ENCODE measurements around the gene CAB39L. TPM values are rescaled to one million over a fixed set of nuclear protein-coding genes. Genes with fewer than 3 reads are reported as not detected.

The CAB39L gene
- total and polyA plus RNA-seq, 3 donors from 2014 or later = 23.2 to 46.9 (median 26.0) TPM

DNA sequence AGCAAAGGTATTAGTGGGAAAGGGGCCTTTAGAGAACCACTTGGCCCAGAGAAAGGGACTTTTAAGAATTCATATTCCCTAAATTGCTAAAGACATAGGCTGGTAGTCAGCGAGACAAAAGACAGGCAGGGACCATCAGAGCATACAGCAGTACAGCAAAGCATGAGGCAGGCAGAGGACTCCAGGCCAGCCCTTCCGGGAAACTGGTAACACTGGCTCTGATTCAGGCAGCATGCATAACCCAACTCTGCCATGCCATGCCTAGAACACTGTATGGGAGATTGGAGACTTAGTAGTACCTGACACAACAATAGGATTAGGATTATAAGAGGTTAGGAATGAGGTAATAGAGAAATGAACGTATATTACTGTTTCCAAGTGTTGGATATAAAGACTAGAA, 34.9 kb downstream of the CAB39L start:
- TF ChIP-seq POLR2A (IDR thresholded peaks at IDR 0.05) = no peak
- TF ChIP-seq, protein P1, sequence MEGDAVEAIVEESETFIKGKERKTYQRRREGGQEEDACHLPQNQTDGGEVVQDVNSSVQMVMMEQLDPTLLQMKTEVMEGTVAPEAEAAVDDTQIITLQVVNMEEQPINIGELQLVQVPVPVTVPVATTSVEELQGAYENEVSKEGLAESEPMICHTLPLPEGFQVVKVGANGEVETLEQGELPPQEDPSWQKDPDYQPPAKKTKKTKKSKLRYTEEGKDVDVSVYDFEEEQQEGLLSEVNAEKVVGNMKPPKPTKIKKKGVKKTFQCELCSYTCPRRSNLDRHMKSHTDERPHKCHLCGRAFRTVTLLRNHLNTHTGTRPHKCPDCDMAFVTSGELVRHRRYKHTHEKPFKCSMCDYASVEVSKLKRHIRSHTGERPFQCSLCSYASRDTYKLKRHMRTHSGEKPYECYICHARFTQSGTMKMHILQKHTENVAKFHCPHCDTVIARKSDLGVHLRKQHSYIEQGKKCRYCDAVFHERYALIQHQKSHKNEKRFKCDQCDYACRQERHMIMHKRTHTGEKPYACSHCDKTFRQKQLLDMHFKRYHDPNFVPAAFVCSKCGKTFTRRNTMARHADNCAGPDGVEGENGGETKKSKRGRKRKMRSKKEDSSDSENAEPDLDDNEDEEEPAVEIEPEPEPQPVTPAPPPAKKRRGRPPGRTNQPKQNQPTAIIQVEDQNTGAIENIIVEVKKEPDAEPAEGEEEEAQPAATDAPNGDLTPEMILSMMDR (IDR thresholded peaks at IDR 0.05) = no peak
- Histone ChIP-seq H3K36me3 (ENCODE audit: low read depth, missing control alignments) (no peaks in the 10 kb centered on the region), H3K27me3 (no peaks in the 10 kb centered on the region), H3K4me3 (no peak overlapping the region), H3K27ac (no peak overlapping the region), H3K4me1 (no peaks in the 10 kb centered on the region), H3K9me3 (no peaks in the 10 kb centered on the region)
- intact Hi-C loops (cut with DNase I; ENCODE audit: low total_unique reads) = no loop called here
- no peak for DNase-seq
- 77 to 85% methylated on average over 3 of the region's 3 CpGs for WGBS, 2 donors

DNA sequence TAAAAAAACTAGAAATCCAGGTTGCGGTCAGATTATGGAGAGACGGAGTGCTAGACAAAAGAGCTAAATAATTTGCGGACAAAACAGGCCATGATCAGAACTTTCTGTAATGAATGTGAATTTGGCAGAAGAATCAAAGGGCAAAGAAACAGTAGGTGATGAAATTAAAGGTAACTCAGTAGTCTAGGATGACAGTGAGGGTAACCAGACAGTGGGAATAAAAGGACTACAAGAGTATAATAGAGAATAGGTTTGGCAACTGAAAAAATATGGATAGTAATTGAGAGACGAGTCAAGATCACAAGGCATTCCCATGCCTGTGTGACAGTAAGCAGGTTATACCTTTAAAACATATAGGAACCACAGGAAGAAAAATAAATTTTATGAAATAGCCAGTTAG, 35.9 kb downstream of the CAB39L start:
- H3K27me3 ChIP-seq = no peaks in the 10 kb centered on the region
- TF ChIP-seq, protein P1 (IDR thresholded peaks at IDR 0.05) = no peak
- TF ChIP-seq POLR2A (IDR thresholded peaks at IDR 0.05) = no peak
- no peak overlapping the region for H3K27ac ChIP-seq
- intact Hi-C loops (cut with DNase I; ENCODE audit: low total_unique reads) = no loop called here
- no peaks in the 10 kb centered on the region for H3K4me1 ChIP-seq
- WGBS, 2 donors = 85 to 96% methylated on average over 4 of the region's 4 CpGs
- no peak overlapping the region for H3K4me3 ChIP-seq
- no peaks in the 10 kb centered on the region for H3K36me3 ChIP-seq (ENCODE audit: low read depth, missing control alignments)
- H3K9me3 ChIP-seq = no peaks in the 10 kb centered on the region
- DNase-seq = no peak

DNA sequence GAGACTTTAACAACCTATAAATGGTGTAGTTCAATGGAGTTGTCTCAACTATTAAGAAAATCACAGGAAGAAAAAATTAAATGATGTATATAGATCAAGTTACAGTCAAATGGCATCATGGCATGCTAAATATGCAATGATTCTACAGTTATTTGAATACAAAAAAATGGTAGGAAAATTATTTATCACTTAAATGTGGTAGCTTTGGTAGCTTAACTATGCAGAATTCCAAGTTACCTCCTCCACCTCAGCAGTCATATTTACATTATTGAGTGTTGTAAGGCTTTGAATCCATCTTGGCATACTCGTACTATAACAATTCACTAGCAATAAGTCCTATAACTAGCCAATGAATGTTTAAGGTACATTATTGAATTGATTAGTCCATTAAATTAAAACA, 36.8 kb downstream of the CAB39L start:
- Histone ChIP-seq H3K4me3 (no peak overlapping the region), H3K9me3 (no peaks in the 10 kb centered on the region), H3K27me3 (no peaks in the 10 kb centered on the region), H3K4me1 (no peaks in the 10 kb centered on the region), H3K27ac (no peak overlapping the region), H3K36me3 (ENCODE audit: low read depth, missing control alignments) (no peaks in the 10 kb centered on the region)
- WGBS, 2 donors = 96 to 100% methylated on average over 1 of the region's 1 CpG
- TF ChIP-seq POLR2A (IDR thresholded peaks at IDR 0.05) = no peak
- TF ChIP-seq, protein P1 (IDR thresholded peaks at IDR 0.05) = no peak
- intact Hi-C loops (cut with DNase I; ENCODE audit: low total_unique reads) = no loop called here
- DNase-seq = no peak

DNA sequence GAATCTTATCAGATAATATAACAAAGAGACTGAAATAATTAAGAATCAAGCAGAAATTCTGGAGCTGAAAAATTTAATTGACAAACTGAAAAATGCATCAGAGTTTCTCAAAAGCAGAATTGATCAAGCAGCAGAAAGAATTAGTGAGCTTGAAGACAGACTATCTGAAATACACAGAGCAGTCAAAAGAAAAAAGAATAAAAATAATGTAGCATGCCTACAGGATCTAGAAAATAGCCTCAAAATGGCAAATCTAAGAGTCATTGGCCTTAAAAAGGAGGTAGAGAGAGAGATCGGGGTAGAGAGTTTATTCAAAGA, 39.2 kb downstream of the CAB39L start:
- intact Hi-C loops (cut with DNase I; ENCODE audit: low total_unique reads) = no loop called here
- no peak for DNase-seq
- Histone ChIP-seq H3K27me3 (no peaks in the 10 kb centered on the region), H3K4me1 (no peaks in the 10 kb centered on the region), H3K9me3 (no peaks in the 10 kb centered on the region), H3K36me3 (ENCODE audit: low read depth, missing control alignments) (no peaks in the 10 kb centered on the region), H3K27ac (no peak overlapping the region), H3K4me3 (no peak overlapping the region)
- TF ChIP-seq, protein P1 (IDR thresholded peaks at IDR 0.05) = no peak
- TF ChIP-seq POLR2A (IDR thresholded peaks at IDR 0.05) = no peak
- 96% methylated on average over 1 of the region's 1 CpG; no CpG with 5 or more reads in 1 of the 2 donors for WGBS, 2 donors

DNA sequence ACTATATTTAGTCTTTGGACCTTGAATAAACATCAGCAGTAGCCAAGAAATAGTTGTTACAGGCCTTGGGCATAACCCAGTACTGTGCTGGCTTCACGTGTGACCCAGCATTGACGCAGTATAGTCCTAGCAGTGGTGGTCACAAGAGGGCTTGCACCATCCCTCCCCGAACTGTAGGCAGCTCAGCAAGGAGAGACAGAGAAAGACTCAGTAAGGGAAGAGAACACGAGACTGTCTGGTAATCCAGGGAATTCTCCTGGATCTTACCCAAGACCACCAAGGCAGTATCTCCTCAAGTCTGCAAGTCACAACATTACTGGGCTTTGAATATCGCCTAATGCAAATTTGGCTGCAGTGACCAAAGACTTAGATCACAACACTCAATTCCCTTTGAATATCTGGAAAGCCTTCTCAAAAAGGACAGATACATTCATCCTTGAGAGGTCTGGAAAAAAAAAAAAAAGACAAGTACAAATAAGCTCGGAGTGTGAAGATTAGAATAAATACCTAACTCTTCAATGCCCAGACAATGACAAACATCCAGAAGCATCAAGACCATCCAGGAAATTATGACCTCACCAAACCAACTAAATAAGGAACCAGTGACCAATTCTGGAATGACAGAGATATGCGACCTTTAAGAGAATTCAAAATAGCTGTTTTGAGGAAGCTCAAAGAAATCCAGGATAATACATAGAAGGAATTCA, 39.7 kb downstream of the CAB39L start:
- Histone ChIP-seq H3K27me3 (no peaks in the 10 kb centered on the region), H3K9me3 (no peaks in the 10 kb centered on the region), H3K27ac (no peak overlapping the region), H3K4me3 (no peak overlapping the region), H3K36me3 (ENCODE audit: low read depth, missing control alignments) (no peaks in the 10 kb centered on the region), H3K4me1 (no peaks in the 10 kb centered on the region)
- intact Hi-C loops (cut with DNase I; ENCODE audit: low total_unique reads) = no loop called here
- TF ChIP-seq, protein P1 (IDR thresholded peaks at IDR 0.05) = no peak
- TF ChIP-seq POLR2A (IDR thresholded peaks at IDR 0.05) = no peak
- no peak for DNase-seq
- 77 to 80% methylated on average over 6 to 7 of the region's 7 CpGs for WGBS, 2 donors
